ELF-1 (cell line): ENCODE data around the gene KCNK18.
"Not testable (repeated sequence)": the region's sequence is repeated elsewhere in the genome, so short reads cannot be mapped to it uniquely, and the experiment has no call there.

Source experiments
- DNase-seq: peaks from one replicate; pipeline ENCODE4 v3.0.0-alpha.2; 2016; ENCODE audit warnings: low read depth, low spot score

KCNK18 gene

DNA sequence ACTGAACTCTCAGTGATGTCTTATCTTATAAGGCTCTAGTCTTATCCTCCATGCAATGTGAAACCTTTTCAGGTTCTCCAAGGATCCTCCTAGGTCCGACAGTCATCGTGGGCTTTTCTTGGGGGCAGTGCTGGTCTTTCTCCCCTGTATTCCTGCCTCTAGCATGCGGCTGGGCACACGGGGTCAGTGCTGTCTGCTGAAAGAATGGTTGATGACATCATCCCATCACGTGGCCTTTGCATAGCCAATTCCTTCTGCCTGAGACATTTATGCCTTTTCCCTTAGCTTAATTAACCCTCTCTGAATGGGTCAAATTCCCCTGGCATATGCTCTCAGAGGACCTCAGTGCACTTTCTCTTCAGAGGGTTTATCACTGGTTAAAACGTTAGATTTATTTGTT is 27.0 kb upstream of the KCNK18 start:
- peak; percentile 14 for DNase-seq

DNA sequence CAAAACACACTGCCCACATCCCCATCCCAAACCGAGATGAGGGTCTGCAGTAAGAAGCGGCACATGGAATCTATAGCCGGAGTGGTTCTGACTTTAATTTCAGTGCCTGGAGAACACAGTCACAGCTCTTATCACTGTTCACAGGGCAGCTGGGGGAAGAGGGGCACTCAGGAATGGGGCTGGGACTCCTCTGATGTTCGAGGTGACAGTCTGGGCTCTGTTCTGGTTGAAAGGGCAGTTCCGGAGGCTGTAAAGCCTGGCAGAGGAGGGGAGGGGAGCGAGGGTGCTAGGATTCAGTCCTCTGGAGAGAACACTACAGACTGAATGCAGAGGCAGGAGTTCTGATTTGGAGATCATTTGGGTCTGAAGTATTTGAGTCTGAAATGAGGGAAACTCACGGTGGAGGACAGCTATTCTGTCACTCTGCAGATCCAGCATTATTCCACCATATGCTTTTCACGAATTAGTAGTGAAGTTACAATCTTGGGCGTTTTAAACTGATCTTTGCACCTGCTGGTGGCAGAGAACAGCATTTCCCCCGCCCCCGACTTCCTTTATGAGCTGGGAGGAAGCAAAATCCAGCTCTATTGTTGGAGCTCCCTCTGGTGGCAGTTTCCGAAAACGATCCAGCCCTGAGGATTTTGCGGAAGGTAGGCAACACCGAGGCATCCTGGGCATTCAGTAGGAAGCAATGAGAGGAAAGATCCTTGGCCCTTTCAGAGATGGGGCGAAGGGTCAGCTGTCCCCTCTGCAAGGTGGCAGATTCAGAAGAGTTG is 22.7 kb upstream of the KCNK18 start:
- DNase-seq: peak; percentile 95

DNA sequence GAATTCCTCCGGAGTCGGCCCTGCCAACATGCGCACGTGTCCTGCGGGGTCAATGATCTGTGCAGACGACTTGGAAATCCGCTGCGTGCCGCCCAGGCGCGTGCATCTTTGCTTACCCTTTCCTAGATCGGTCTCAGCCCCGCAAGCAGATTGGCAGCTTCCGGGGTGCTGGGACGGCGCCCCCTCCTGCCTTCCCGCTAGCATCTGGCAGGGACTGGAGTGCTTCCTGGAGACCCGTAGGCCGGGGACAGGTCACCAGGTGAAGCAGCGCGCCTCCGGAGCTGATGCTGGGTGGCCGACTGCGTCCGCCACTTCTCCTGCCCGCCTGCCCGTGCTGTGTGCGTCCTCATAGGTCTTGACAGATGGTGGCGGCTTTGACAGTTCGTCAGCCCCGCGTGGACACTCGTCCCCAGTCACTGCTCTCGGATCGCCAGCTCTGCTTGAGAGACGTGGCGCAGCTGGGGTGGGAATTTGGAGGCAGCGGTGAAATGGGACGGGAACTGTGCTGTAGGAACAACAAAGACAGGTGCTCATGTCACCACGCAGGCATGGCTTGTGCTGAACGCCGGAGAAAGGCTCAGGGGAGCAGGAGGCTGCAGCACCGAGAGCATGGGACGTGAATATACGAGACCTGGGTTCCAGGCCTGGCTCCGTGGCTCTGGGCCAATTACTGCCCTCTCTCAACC is 21.9 kb upstream of the KCNK18 start:
- DNase-seq: no peak

GRCh38 chr10:117175901-117176534 is 21.3 kb upstream of the KCNK18 start:
- peak; percentile 72 for DNase-seq

DNA sequence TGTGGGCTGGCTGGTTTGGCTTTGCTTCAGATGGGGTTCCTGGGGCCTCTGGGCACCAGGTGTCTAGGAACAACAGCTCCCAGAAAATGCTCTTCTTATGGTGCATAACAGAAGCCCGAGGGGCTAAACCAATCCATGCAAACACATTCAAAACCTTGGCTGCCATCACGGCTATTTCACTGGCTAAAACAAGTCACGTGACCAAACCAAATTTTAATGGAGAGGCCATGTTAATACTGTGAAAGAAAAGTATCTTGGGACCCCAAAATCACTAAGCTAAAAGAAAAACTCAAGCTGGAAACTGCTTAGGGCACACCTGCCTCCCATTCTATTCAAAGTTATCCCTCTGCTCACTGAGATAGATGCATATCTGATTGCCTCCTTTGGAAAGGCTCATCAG is 19.1 kb upstream of the KCNK18 start:
- DNase-seq: no peak

DNA sequence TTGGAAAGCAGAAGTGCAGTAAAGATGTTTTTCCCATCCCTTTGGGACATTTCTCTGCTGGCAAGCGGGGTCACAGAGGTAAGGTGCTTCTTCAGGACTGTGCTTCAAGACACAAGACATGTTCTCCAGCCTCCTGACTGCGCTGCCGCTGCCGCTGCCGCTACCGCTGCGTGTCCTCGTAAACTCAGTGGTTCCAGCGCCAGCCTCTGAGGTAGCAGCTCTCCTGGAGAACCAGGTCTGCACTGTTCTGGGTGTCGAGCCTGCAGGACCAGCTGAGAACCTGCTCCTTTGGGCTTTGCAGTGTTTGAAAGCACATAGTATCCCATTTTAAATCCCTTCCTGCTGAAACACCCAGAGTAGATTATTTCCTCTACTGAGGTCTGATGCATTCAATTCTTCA is 13.0 kb upstream of the KCNK18 start:
- DNase-seq: no peak

DNA sequence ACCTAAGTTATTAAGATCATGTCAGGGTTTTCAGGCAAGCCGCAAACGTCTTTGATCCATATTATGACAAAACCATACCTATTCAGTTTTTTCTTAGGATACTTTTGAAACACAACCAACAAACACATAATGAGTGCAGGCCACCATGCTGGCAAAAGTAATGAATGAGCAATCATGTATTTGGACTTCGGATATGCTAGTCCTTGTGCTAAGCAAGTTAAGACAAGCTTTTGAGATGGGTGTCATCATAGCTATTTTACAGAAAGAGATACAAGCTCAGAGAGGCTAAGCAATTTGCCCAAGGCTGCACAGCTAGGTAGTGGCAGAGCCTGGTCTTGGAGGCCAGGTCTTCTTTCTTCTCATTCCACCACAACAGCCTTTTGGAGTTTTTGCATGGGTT is 12.5 kb upstream of the KCNK18 start:
- DNase-seq: no peak

- not testable (repeated sequence) for DNase-seq
Measured at GRCh38 chr10:117185817-117186216, 11.5 kb upstream of the KCNK18 start.

- peak; percentile 8 for DNase-seq
Measured at GRCh38 chr10:117186832-117187615, 10.3 kb upstream of the KCNK18 start.

- DNase-seq: no peak
Measured at GRCh38 chr10:117188371-117188770, 8.9 kb upstream of the KCNK18 start.

DNA sequence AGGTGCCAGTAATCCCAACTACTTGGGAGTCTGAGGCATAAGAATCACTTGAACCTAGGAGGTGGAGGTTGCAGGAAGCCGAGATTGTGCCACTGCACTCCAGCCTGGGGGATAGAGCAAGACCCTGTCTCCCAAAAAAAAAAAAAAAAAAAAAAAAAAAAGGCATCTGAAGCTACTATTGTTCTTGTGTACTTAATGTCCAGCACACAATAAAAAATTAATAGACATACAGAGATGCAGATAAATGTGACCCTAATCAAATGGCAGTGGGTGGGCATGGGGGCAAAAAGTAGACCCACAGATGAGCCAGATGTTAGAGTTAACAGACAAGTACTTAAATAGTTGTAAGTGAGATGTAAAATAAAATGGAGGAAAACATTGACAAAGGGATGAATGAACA is 7.7 kb upstream of the KCNK18 start:
- DNase-seq: no peak

DNA sequence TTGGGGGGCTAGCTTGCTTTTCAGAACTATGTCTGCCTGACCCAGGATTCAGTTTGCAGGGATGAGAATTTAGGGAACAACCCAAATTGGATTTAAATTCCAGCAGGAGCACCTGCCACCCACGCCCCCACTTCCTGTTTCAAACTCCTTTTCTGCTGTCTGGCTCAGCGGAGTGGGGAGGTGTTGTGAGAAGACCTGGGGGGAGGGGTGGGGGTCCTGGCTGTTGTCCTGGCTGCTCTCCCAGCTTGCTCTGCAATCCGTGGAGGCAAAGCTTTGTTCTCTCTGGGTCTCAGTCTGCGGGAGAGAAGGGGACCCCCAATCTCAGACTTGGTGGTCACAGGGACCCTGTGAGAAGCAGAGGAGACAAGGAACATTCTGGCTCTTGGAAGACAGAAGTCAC is 799 bp downstream of the KCNK18 start:
- DNase-seq: no peak

DNA sequence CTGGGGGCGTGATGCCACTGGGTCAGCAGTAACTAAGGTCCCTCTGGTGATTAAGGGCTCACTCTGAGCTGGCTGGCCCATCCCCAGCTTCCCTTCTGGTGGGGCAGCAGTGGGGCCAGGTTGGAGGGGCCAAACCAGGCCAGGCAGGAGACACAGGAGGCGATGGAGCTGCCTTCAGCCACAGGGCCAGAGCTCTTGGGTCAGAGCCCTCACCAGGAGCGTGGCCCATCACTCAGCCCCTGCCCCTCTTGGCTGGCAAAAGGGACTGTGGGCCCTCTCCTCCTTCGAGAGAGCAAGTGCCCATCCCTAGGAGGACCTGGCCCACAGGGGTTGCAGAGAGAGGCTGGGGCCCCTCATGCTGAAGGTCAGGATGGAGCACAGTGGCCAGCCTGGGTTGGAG is 4.5 kb downstream of the KCNK18 start:
- no peak for DNase-seq

- no peak for DNase-seq
Measured at GRCh38 chr10:117204316-117204715, 7.0 kb downstream of the KCNK18 start.

DNA sequence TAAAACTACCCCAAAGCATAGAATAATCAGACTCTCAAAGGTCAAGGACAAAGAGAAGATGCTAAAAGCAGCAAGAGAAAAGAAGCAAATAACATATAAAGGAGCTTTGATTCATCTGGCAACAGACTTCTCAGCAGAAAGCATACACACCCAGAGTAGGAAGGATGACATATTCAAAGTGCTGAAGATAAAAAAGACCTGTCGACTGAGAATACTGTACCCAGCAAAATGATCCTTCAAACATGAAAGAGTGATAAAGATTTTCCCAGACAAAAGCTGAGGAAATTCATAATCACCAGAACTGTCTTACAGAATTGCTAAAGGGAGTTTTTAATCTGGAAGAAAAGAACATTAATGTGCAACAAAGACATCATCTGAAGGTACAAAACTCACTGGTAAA is 14.9 kb downstream of the KCNK18 start:
- DNase-seq: no peak

GRCh38 chr10:117214401-117214800 is 17.1 kb downstream of the KCNK18 start:
- DNase-seq: no peak

DNA sequence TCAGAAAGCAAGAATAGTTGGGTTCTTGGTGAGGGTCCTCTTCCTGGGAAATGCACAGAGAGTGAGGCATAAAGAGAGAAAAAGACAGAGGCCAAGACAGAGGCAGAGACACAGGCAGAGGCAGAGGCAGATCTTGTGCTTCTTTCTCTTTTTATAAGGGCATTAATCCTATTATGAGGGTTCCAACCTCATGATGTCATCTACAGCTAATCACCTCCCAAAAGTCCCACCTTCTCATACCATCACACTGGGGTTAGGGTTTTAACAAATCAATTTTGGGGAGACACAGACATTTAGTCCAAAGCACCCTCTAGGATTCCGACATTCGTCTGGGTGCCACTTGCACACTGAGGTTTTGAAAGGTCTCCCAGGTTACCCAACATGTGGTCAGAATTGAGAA is 17.8 kb downstream of the KCNK18 start:
- no peak for DNase-seq

DNA sequence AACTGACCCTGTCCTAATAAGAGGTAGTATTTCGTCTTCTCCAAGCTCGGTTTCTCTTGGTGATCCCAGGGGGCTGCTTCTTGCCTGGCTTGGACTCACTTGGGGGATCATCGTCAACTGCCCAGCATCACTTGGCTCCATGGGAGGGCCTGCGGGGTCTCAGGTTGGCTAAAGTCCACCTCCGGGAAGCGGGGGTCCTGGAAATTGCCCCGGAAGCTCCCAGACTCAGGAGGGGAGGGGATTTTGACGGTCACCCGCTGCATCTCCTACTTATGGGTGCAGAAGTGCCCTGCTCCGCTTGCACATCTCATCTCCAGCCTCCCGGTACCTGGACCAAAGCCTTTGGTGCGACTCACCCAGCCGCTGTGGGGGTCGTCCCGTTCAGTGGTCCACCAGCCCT is 18.7 kb downstream of the KCNK18 start:
- DNase-seq: no peak

DNA sequence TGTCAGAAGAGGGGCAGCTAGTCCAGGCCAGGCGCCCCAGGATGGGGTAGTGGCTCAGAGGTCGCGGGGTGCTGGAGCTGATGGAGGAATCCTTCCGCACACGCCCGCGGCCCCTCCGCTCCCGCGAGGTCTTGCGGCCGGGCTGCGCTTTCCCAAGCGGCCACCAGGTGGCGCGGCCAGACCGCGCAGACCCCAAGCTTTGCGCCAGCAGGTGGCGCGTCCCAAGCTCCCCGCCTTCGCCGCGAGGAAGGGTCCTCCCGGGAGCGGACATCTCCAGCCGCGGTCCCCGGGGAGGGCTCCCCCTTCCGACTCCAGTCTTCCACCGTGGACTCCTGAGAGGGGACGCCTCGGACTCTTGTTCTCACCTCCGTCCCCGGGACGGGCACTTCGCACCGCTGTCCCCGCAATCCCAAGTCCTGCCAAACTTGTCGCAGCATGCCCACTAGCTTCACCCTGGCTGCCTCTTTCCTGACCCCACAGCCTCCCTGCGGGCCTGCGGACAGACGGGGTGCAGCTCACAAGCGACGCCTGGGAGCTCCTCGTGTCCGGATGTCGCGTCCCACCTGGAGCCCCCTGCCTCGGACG is 19.4 kb downstream of the KCNK18 start:
- peak; percentile 87 for DNase-seq

- peak; percentile 54 for DNase-seq
Measured at GRCh38 chr10:117217196-117217761, 20.0 kb downstream of the KCNK18 start.

GRCh38 chr10:117218654-117219053 is 21.4 kb downstream of the KCNK18 start:
- DNase-seq: no peak
